WTC11 (cell line): ENCODE measurements around the gene ZNF532. TPM values are rescaled to one million over a fixed set of nuclear protein-coding genes. Genes with fewer than 3 reads are reported as not detected.

Experiments used
- ATAC-seq: fragments of 200-7000 bp; cut with Tn5 transposase; 2 replicates; pipeline ENCODE4 v1.10.0; 2021; ENCODE audit warnings: mild to moderate bottlenecking, moderate library complexity
- CTCF ChIA-PET: fragments of 300-600 bp; sonication (Branson Sonifier 250); formaldehyde crosslinking; loops from one replicate; lab custom pipeline; 2021; ENCODE audit warnings: antibody characterized with exemption; lab: Charles Lee
- POLR2A ChIA-PET: fragments of 350-600 bp; sonication (Branson Sonifier 250); formaldehyde crosslinking; loops from one replicate; lab custom pipeline; 2021; ENCODE audit warnings: antibody characterized with exemption; lab: Charles Lee
- DNase-seq: peaks from one replicate; pipeline ENCODE4 v3.0.0; 2021; ENCODE audit warnings: low spot score
- H3K27ac Mint-ChIP-seq: 2 replicates; pipeline ENCODE4 v1.8.0; 2021; ENCODE audit warnings: mixed read lengths
- H3K27me3 Mint-ChIP-seq: 2 replicates; pipeline ENCODE4 v1.8.0; 2021; ENCODE audit warnings: low read depth, mild to moderate bottlenecking, moderate library complexity, mixed read lengths
- H3K36me3 Mint-ChIP-seq: 2 replicates; pipeline ENCODE4 v1.8.0; 2021; ENCODE audit warnings: mixed read lengths
- H3K4me1 Mint-ChIP-seq: 2 replicates; pipeline ENCODE4 v1.8.0; 2022; ENCODE audit warnings: mixed read lengths
- H3K4me3 Mint-ChIP-seq: 2 replicates; pipeline ENCODE4 v1.8.0; 2021; ENCODE audit warnings: mild to moderate bottlenecking, moderate library complexity, mixed read lengths
- H3K9me3 Mint-ChIP-seq: 2 replicates; pipeline ENCODE4 v1.8.0; 2021; ENCODE audit warnings: mixed read lengths
- CBFB ChIP-seq: sonication (generic); formaldehyde crosslinking; IDR thresholded peaks from 2 replicates; pipeline ENCODE4 v1.8.1; 2022; ENCODE audit warnings: mild to moderate bottlenecking, low read depth, missing genetic modification reagents
- FOXJ3 ChIP-seq: sonication (generic); formaldehyde crosslinking; IDR thresholded peaks from 2 replicates; pipeline ENCODE4 v1.9.0; 2021; ENCODE audit warnings: missing genetic modification reagents, mild to moderate bottlenecking, borderline replicate concordance
- HMGA2 ChIP-seq: fragments of 250-450 bp; sonication (Bioruptor Pico); IDR thresholded peaks from 2 replicates; pipeline ENCODE4 v1.4.0; 2021; ENCODE audit warnings: mild to moderate bottlenecking, moderate library complexity
- KAT7 ChIP-seq: sonication (generic); formaldehyde crosslinking; IDR thresholded peaks from 2 replicates; pipeline ENCODE4 v1.8.1; 2023; ENCODE audit warnings: missing genetic modification reagents, mild to moderate bottlenecking, borderline replicate concordance
- MYBL2 ChIP-seq: sonication (generic); formaldehyde crosslinking; IDR thresholded peaks from 2 replicates; pipeline ENCODE4 v1.8.1; 2023; ENCODE audit warnings: mild to moderate bottlenecking, moderate library complexity, missing genetic modification reagents
- NFATC4 ChIP-seq: fragments of 250-450 bp; sonication (Bioruptor Pico); IDR thresholded peaks from 2 replicates; pipeline ENCODE4 v1.9.0; 2021; ENCODE audit warnings: mild to moderate bottlenecking
- PRDM15 ChIP-seq: sonication (generic); formaldehyde crosslinking; IDR thresholded peaks from 2 replicates; pipeline ENCODE4 v1.8.0; 2022; ENCODE audit warnings: missing genetic modification reagents
- RORB ChIP-seq: fragments of 250-450 bp; sonication (Bioruptor Pico); IDR thresholded peaks from 2 replicates; pipeline ENCODE4 v1.9.0; 2021; ENCODE audit warnings: mild to moderate bottlenecking
- SMAD4 ChIP-seq: sonication (generic); formaldehyde crosslinking; IDR thresholded peaks from 2 replicates; pipeline ENCODE4 v1.8.0; 2022; ENCODE audit warnings: mild to moderate bottlenecking, missing genetic modification reagents
- TCF7 ChIP-seq: sonication (generic); formaldehyde crosslinking; IDR thresholded peaks from 2 replicates; pipeline ENCODE4 v1.8.0; 2022; ENCODE audit warnings: mild to moderate bottlenecking, low read depth, missing genetic modification reagents, moderate library complexity
- TEAD4 ChIP-seq: sonication (generic); formaldehyde crosslinking; IDR thresholded peaks from 2 replicates; pipeline ENCODE4 v1.8.0; 2022; ENCODE audit warnings: mild to moderate bottlenecking, missing genetic modification reagents
- ZNF671 ChIP-seq: fragments of 250-450 bp; sonication (Bioruptor Pico); IDR thresholded peaks from 2 replicates; pipeline ENCODE4 v1.8.0; 2021; ENCODE audit warnings: mild to moderate bottlenecking
- total RNA-seq: library from RNA; stranded (reverse); gene quantifications from 3 replicates; pipeline ENCODE4 v1.2.3, GENCODE V29; 2021
- TF ChIP-seq, protein P1 (sequence below): sonication (generic); formaldehyde crosslinking; IDR thresholded peaks from 2 replicates; pipeline ENCODE4 v1.8.1; 2023; ENCODE audit warnings: mild to moderate bottlenecking, missing genetic modification reagents
- TF ChIP-seq, protein P2 (sequence below): sonication (generic); formaldehyde crosslinking; IDR thresholded peaks from 2 replicates; pipeline ENCODE4 v1.8.0; 2023; ENCODE audit warnings: missing genetic modification reagents
- TF ChIP-seq, protein P3 (sequence below): sonication (generic); formaldehyde crosslinking; conservative IDR thresholded peaks from 2 replicates; pipeline ENCODE4 v1.8.1; 2022; ENCODE audit warnings: mild to moderate bottlenecking, missing genetic modification reagents
- TF ChIP-seq, protein P4 (sequence below): sonication (generic); formaldehyde crosslinking; IDR thresholded peaks from 2 replicates; pipeline ENCODE4 v1.8.0; 2023; ENCODE audit warnings: mild to moderate bottlenecking, missing genetic modification reagents
- TF ChIP-seq, protein P5 (sequence below): sonication (generic); formaldehyde crosslinking; IDR thresholded peaks from 2 replicates; pipeline ENCODE4 v1.8.1; 2022; ENCODE audit warnings: missing genetic modification reagents, borderline replicate concordance

ZNF532 gene
- total RNA-seq, 1 experiment from 2014 or later: 171 TPM

GRCh38 chr18:58891776-58892175, 27.1 kb downstream of the ZNF532 start:
- Mint-ChIP-seq H3K36me3 (peaks cover 44% of the 10 kb centered on the region), H3K27ac (peak overlapping the region; percentile 88), H3K27me3 (no peaks in the 10 kb centered on the region), H3K4me3 (no peak overlapping the region), H3K9me3 (no peaks in the 10 kb centered on the region), H3K4me1 (peaks cover 77% of the 10 kb centered on the region)
- POLR2A ChIA-PET: interaction anchor here (1.2 kb wide), 1 partner anchor 27 kb away, joined by 3 read pairs; the partner anchor contains the start of gene ZNF532
- TF ChIP-seq MYBL2 (CRISPR knock-in tag) (no peak), HMGA2 (CRISPR knock-in tag) (no peak), PRDM15 (CRISPR knock-in tag) (no peak), NFATC4 (CRISPR knock-in tag) (no peak), RORB (CRISPR knock-in tag) (no peak), KAT7 (CRISPR knock-in tag) (no peak), TEAD4 (no peak), FOXJ3 (CRISPR knock-in tag) (no peak), ZNF671 (no peak), TCF7 (no peak), SMAD4 (CRISPR knock-in tag) (no peak), CBFB (CRISPR knock-in tag) (no peak)
- TF ChIP-seq, protein P1, sequence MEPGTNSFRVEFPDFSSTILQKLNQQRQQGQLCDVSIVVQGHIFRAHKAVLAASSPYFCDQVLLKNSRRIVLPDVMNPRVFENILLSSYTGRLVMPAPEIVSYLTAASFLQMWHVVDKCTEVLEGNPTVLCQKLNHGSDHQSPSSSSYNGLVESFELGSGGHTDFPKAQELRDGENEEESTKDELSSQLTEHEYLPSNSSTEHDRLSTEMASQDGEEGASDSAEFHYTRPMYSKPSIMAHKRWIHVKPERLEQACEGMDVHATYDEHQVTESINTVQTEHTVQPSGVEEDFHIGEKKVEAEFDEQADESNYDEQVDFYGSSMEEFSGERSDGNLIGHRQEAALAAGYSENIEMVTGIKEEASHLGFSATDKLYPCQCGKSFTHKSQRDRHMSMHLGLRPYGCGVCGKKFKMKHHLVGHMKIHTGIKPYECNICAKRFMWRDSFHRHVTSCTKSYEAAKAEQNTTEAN: no peak
- TF ChIP-seq, protein P2, sequence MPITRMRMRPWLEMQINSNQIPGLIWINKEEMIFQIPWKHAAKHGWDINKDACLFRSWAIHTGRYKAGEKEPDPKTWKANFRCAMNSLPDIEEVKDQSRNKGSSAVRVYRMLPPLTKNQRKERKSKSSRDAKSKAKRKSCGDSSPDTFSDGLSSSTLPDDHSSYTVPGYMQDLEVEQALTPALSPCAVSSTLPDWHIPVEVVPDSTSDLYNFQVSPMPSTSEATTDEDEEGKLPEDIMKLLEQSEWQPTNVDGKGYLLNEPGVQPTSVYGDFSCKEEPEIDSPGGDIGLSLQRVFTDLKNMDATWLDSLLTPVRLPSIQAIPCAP: no peak
- TF ChIP-seq, protein P3, sequence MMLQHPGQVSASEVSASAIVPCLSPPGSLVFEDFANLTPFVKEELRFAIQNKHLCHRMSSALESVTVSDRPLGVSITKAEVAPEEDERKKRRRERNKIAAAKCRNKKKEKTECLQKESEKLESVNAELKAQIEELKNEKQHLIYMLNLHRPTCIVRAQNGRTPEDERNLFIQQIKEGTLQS (CRISPR knock-in tag): no peak
- TF ChIP-seq, protein P4, sequence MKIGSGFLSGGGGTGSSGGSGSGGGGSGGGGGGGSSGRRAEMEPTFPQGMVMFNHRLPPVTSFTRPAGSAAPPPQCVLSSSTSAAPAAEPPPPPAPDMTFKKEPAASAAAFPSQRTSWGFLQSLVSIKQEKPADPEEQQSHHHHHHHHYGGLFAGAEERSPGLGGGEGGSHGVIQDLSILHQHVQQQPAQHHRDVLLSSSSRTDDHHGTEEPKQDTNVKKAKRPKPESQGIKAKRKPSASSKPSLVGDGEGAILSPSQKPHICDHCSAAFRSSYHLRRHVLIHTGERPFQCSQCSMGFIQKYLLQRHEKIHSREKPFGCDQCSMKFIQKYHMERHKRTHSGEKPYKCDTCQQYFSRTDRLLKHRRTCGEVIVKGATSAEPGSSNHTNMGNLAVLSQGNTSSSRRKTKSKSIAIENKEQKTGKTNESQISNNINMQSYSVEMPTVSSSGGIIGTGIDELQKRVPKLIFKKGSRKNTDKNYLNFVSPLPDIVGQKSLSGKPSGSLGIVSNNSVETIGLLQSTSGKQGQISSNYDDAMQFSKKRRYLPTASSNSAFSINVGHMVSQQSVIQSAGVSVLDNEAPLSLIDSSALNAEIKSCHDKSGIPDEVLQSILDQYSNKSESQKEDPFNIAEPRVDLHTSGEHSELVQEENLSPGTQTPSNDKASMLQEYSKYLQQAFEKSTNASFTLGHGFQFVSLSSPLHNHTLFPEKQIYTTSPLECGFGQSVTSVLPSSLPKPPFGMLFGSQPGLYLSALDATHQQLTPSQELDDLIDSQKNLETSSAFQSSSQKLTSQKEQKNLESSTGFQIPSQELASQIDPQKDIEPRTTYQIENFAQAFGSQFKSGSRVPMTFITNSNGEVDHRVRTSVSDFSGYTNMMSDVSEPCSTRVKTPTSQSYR (CRISPR knock-in tag): no peak
- TF ChIP-seq, protein P5, sequence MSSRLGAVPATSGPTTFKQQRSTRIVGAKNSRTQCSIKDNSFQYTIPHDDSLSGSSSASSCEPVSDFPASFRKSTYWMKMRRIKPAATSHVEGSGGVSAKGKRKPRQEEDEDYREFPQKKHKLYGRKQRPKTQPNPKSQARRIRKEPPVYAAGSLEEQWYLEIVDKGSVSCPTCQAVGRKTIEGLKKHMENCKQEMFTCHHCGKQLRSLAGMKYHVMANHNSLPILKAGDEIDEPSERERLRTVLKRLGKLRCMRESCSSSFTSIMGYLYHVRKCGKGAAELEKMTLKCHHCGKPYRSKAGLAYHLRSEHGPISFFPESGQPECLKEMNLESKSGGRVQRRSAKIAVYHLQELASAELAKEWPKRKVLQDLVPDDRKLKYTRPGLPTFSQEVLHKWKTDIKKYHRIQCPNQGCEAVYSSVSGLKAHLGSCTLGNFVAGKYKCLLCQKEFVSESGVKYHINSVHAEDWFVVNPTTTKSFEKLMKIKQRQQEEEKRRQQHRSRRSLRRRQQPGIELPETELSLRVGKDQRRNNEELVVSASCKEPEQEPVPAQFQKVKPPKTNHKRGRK (CRISPR knock-in tag): no peak
- CTCF ChIA-PET: no interaction called here
- no peak for ATAC-seq
- no peak for DNase-seq
